T-cell (primary cell): ENCODE data around the gene OR4C13. TPM values are rescaled to one million over a fixed set of nuclear protein-coding genes. Genes with fewer than 3 reads are reported as not detected.
"Not testable (repeated sequence)": the region's sequence is repeated elsewhere in the genome, so short reads cannot be mapped to it uniquely, and the experiment has no call there.

Experiments used
- ATAC-seq, 4 experiments: fragments of 200-7000 bp in 3 of 4; fragments of 150-1000 bp in 1 of 4; cut with Tn5 transposase; replicated peaks in 1 of 4; 1 replicate in 3 of 4; 2 replicates in 1 of 4; pipeline ENCODE4 v1.10.0; 2021; ENCODE audit warnings: moderate library complexity in 3 of 4, mild to moderate bottlenecking in 2 of 4, moderate number of reproducible peaks in 1 of 4
- CTCF ChIA-PET, 2 donors: fragments of 300-600 bp; sonication (Branson Sonifier 250); formaldehyde crosslinking; loops; one replicate each; lab custom pipeline; 2022; ENCODE audit warnings: antibody characterized with exemption in 2 of 2; lab: Charles Lee
- POLR2A ChIA-PET, 2 donors: fragments of 300-600 bp; sonication (Branson Sonifier 250); formaldehyde crosslinking; loops; one replicate each; lab custom pipeline; 2022; ENCODE audit warnings: antibody characterized with exemption in 2 of 2; lab: Charles Lee
- DNase-seq, 35 experiments: peaks; one replicate each; pipeline versions ENCODE4 v3.0.0 to v3.0.0-alpha.2; 2013 to 2023
- H3K27ac ChIP-seq: one replicate; pipeline ENCODE4 v1.5.1; 2013; ENCODE audit warnings: low read length
- H3K27me3 ChIP-seq, 2 experiments: replicated peaks in 1 of 2; 1 replicate in 1 of 2; 2 replicates in 1 of 2; pipeline versions ENCODE4 v1.6.1 to v1.7.0; 2013; ENCODE audit warnings: low read length in 1 of 2, mixed read lengths in 1 of 2; ENCODE audit not compliant: control insufficient read depth in 2 of 2, insufficient read depth in 2 of 2; ENCODE audit errors: extremely low read depth in 1 of 2
- H3K36me3 ChIP-seq, 2 donors: 1 replicate in 1 of 2; 2 replicates in 1 of 2; pipeline versions ENCODE4 v1.6.1 to v1.7.0; 2013; ENCODE audit warnings: low read length in 1 of 2; ENCODE audit not compliant: control insufficient read depth in 2 of 2, insufficient read depth in 1 of 2; ENCODE audit errors: extremely low read depth in 1 of 2
- H3K4me1 ChIP-seq, 2 experiments: 1 replicate in 1 of 2; 2 replicates in 1 of 2; pipeline versions ENCODE4 v1.6.1 to v1.7.0; 2013; ENCODE audit warnings: low read length in 2 of 2, mixed read lengths in 1 of 2; ENCODE audit not compliant: insufficient read depth in 2 of 2, control insufficient read depth in 1 of 2; ENCODE audit errors: extremely low read depth in 1 of 2
- H3K4me3 ChIP-seq, 2 donors: 1 replicate in 1 of 2; 2 replicates in 1 of 2; pipeline versions ENCODE4 v1.5.1 to v1.7.0; 2013; ENCODE audit warnings: mild to moderate bottlenecking in 2 of 2, low read length in 1 of 2, moderate library complexity in 1 of 2; ENCODE audit not compliant: control insufficient read depth in 1 of 2; ENCODE audit errors: extremely low read depth in 1 of 2
- H3K9me3 ChIP-seq: 2 replicates; pipeline ENCODE4 v1.7.0; 2013
- H3K27ac Mint-ChIP-seq, 2 donors: one replicate each; pipeline ENCODE4 v1.8.0; 2020 to 2021; ENCODE audit warnings: mild to moderate bottlenecking in 2 of 2, mixed read lengths in 2 of 2
- H3K27me3 Mint-ChIP-seq, 2 donors: one replicate each; pipeline ENCODE4 v1.8.0; 2021 to 2022; ENCODE audit warnings: mixed read lengths in 2 of 2
- H3K36me3 Mint-ChIP-seq: one replicate; pipeline ENCODE4 v1.8.0; 2021; ENCODE audit warnings: mixed read lengths
- H3K4me1 Mint-ChIP-seq, 3 donors: one replicate each; pipeline ENCODE4 v1.8.0; 2020 to 2022; ENCODE audit warnings: mixed read lengths in 3 of 3, mild to moderate bottlenecking in 1 of 3
- H3K4me3 Mint-ChIP-seq, 3 donors: one replicate each; pipeline ENCODE4 v1.8.0; 2020 to 2022; ENCODE audit warnings: mild to moderate bottlenecking in 3 of 3, mixed read lengths in 3 of 3, moderate library complexity in 3 of 3
- H3K9me3 Mint-ChIP-seq, 3 donors: one replicate each; pipeline ENCODE4 v1.8.0; 2020 to 2022; ENCODE audit warnings: mixed read lengths in 3 of 3
- WGBS: methylation state at CpG from one replicate; pipeline ENCODE4 v1.1.5; 2013; ENCODE audit warnings: missing lambda C conversion rate; ENCODE audit not compliant: insufficient coverage; 5-methylcytosine and 5-hydroxymethylcytosine counted together
- total RNA-seq, 35 experiments: library from RNA in 6 of 35; stranded (reverse) in 6 of 35; fragments of 120-200 nt in 1 of 35; gene quantifications; one replicate each; pipeline versions ENCODE4 v1.2.1 to v1.2.4 and lab custom pipeline; 2013 to 2026

The OR4C13 gene
- total RNA-seq (not detected), total RNA-seq (lab: John Stamatoyannopoulos, UW) (0 to 0.06 (median 0) reads per million in 29 experiments)
- total RNA-seq (2013) = not detected

- Mint-ChIP-seq H3K9me3 (peaks cover 13 to 19% (median 15%) of the 10 kb centered on the region in 3 donors), H3K36me3 (no peaks in the 10 kb centered on the region), H3K4me1 (no peaks in the 10 kb centered on the region), H3K27ac (no peak within 1 kb of the TSS), H3K4me3 (no peak within 1 kb of the TSS), H3K27me3 (no peaks in the 10 kb centered on the region)
- ChIA-PET CTCF (no interaction called here), POLR2A (no interaction called here)
- H3K4me1 ChIP-seq = no peaks in the 10 kb centered on the region
- H3K27ac ChIP-seq = no peak within 1 kb of the TSS
- no peaks in the 10 kb centered on the region for H3K36me3 ChIP-seq
- no peak for ATAC-seq
- DNase-seq = no peak
- no peaks in the 10 kb centered on the region for H3K9me3 ChIP-seq
- H3K27me3 ChIP-seq = no peaks in the 10 kb centered on the region
- no peak within 1 kb of the TSS for H3K4me3 ChIP-seq
- WGBS = no CpG with 5 or more reads among the region's 1 CpG
These were observed at the start of gene OR4C13 for GRCh38 chr11:49952091-49952490. Gene OR4C13 (plus strand): TSS chr11:49952391. CDS start chr11:49952423, 32 bp downstream.

- CTCF ChIA-PET, H3K27ac Mint-ChIP-seq, POLR2A ChIA-PET, H3K36me3 ChIP-seq, H3K4me3 ChIP-seq, H3K27ac ChIP-seq, H3K9me3 ChIP-seq, H3K4me1 Mint-ChIP-seq, H3K36me3 Mint-ChIP-seq, H3K4me1 ChIP-seq, DNase-seq, ATAC-seq, H3K4me3 Mint-ChIP-seq, H3K27me3 ChIP-seq, H3K27me3 Mint-ChIP-seq: not testable (repeated sequence)
- peaks cover 11 to 23% (median 22%) of the 10 kb centered on the region in 3 donors for H3K9me3 Mint-ChIP-seq
- no CpG with 5 or more reads among the region's 13 CpGs for WGBS
These were observed 40.7 kb upstream of the OR4C13 start for GRCh38 chr11:49911516-49911915.

DNA sequence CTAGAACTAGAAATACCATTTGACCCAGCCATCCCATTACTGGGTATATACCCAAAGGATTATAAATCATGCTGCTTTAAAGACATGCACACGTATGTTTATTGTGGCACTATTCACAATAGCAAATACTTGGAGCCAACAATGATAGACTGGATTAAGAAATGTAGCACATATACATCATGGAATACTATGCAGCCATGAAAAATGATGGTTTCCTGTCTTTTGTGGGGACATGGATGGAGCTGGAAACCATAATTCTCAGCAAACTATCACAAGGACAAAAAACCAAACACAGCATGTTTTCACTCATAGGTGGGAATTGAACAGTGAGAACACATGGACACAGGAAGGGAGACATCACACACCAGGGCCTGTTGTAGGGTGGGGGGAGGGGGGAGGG, 3.5 kb upstream of the OR4C13 start:
- H3K4me3 Mint-ChIP-seq, H3K4me3 ChIP-seq, H3K4me1 Mint-ChIP-seq, H3K36me3 ChIP-seq, H3K27ac Mint-ChIP-seq, H3K27ac ChIP-seq, H3K27me3 ChIP-seq, H3K9me3 ChIP-seq, H3K4me1 ChIP-seq, H3K27me3 Mint-ChIP-seq, POLR2A ChIA-PET, H3K36me3 Mint-ChIP-seq, CTCF ChIA-PET, DNase-seq, ATAC-seq: not testable (repeated sequence)
- H3K9me3 Mint-ChIP-seq = peaks cover 14 to 28% (median 24%) of the 10 kb centered on the region in 3 donors
- no CpG with 5 or more reads among the region's 1 CpG for WGBS

DNA sequence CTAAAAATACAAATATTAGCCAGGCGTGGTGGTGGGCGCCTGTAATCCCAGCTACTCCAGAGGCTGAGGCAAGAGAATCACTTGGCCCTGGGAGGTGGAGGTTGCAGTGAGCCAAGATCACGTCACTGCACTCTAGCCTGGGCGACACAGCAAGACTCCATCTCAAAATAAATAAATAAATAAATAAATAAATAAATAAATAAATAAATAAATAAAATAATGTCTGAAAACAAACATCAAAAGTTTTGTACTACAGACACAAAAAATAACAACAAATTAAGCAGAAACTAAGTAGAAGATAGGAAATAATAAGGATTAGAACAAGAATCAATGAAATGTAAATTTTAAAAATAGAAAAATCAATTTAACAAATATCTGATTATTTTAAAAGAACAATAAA, 21.2 kb downstream of the OR4C13 start:
- H3K27me3 Mint-ChIP-seq, H3K27me3 ChIP-seq, H3K4me1 ChIP-seq, H3K4me3 Mint-ChIP-seq, DNase-seq, H3K4me1 Mint-ChIP-seq, H3K27ac Mint-ChIP-seq, H3K9me3 ChIP-seq, H3K36me3 ChIP-seq, H3K36me3 Mint-ChIP-seq, POLR2A ChIA-PET, H3K27ac ChIP-seq, H3K4me3 ChIP-seq, CTCF ChIA-PET, ATAC-seq: not testable (repeated sequence)
- no CpG with 5 or more reads among the region's 4 CpGs for WGBS
- H3K9me3 Mint-ChIP-seq = peaks cover 4 to 21% (median 13%) of the 10 kb centered on the region in 3 donors

DNA sequence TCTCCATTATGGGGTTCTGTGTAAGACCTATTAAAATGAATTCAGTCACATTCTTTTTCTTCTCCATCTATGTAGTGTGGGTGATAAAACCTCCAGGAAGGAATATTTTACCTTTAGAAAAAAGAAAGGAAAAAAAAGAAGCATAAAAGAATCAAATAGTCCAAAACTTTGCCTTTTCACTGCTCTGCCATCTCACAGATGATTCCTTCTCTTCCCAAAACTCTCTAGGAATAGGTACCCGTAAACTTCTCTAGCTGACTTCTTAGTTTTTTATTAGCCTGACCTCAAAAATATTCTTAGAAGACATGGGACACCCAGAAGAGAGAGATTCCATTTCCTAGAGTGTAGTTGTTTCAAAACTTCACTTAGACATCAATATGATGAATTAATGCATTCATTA, 30.2 kb downstream of the OR4C13 start, which contains the start of gene OR4C12:
Gene OR4C12, minus strand, starts transcription at position 101 of the 400 bp plus-strand sequence. Its CDS starts 34 bp downstream, at position 67.
- H3K4me3 Mint-ChIP-seq, H3K27me3 ChIP-seq, DNase-seq, H3K4me1 Mint-ChIP-seq, H3K27ac ChIP-seq, POLR2A ChIA-PET, H3K36me3 ChIP-seq, H3K4me3 ChIP-seq, H3K9me3 ChIP-seq, H3K4me1 ChIP-seq, H3K36me3 Mint-ChIP-seq, CTCF ChIA-PET, H3K27ac Mint-ChIP-seq, ATAC-seq, H3K27me3 Mint-ChIP-seq: not testable (repeated sequence)
- peaks cover 9 to 27% (median 14%) of the 10 kb centered on the region in 3 donors for H3K9me3 Mint-ChIP-seq
- no CpG with 5 or more reads among the region's 1 CpG for WGBS

DNA sequence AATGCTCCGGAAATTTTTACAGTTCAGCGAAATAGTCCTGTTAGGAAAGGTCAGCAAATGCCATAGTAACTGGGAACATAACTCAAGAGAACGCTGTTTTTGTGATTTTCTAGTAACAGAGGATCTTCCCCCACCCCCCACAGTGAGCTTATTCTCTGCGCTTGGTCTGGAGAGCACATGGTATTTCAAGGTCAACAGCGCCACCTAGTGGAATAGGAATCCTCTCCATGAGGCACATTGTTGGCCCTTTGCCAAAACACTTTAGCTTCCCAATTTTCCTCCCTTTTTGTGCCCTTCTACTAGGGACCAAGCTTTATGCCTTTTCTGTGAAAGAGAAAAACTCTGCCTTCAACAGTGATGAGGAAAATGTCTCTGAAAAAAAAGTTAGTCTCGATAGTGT, 43.4 kb downstream of the OR4C13 start:
- H3K4me3 Mint-ChIP-seq = no peak overlapping the region
- no peak overlapping the region for H3K27ac ChIP-seq
- no peaks in the 10 kb centered on the region for H3K36me3 Mint-ChIP-seq
- H3K36me3 ChIP-seq = no peaks in the 10 kb centered on the region
- H3K9me3 Mint-ChIP-seq = peaks cover 0 to 17% (median 7%) of the 10 kb centered on the region in 3 donors
- no peaks in the 10 kb centered on the region for H3K4me1 ChIP-seq
- ATAC-seq = no peak
- peaks cover 2% of the 10 kb centered on the region for H3K9me3 ChIP-seq
- CTCF ChIA-PET = interaction anchor here in 1 of 2 donors (0.5 kb wide), 1 partner anchor 27 kb away, joined by 3 read pairs; no protein-coding TSS in a partner anchor
- no peaks in the 10 kb centered on the region for H3K4me1 Mint-ChIP-seq
- DNase-seq = peak in 2 of 35 experiments; percentile 0 to 39
- no peaks in the 10 kb centered on the region for H3K27me3 ChIP-seq
- no peaks in the 10 kb centered on the region for H3K27me3 Mint-ChIP-seq
- WGBS = 28% methylated on average over 4 of the region's 6 CpGs
- H3K4me3 ChIP-seq = no peak overlapping the region
- no peak overlapping the region for H3K27ac Mint-ChIP-seq
- POLR2A ChIA-PET = interaction anchor here in 1 of 2 donors (0.6 kb wide), 1 partner anchor 24 kb away, joined by 7 read pairs; no protein-coding TSS in a partner anchor
